Measurements from ENCODE around the gene SIAH3.

The SIAH3 gene

DNA sequence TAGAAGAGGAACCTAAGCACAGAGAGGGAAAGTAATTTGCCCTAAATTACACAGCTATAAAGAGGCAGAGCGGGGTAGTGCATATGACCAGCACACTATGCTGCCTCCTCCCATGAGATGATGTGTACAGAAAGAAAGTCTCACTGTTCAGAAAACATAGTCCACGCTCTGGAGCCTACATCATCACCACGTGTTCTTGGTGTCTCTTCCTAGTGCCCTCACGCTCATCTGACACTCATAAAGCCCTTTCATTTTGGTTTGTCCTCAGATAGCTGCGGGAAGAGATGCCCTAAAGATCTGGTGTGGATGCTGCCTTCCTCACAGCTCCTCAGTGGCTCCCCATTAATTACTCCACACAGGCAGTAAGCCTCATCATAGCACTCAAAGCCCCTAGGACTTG lies 27.4 kb upstream of the SIAH3 start:
- Histone ChIP-seq H3K9me3 (ENCODE audit: insufficient read depth, low read length, severe bottlenecking) (no peaks in the 10 kb centered on the region), H3K4me1 (ENCODE audit: insufficient read depth, low read length) (no peaks in the 10 kb centered on the region), H3K79me2 (ENCODE audit: insufficient read depth, low read length) (no peaks in the 10 kb centered on the region), H3K27me3 (ENCODE audit: insufficient read depth, low read length, poor library complexity) (peaks cover 4% of the 10 kb centered on the region), H3K36me3 (ENCODE audit: insufficient read depth, low read length) (no peaks in the 10 kb centered on the region), H3K4me3 (ENCODE audit: low read depth in 1 of 2, low read length in 2 of 2) (no peak overlapping the region), H3K9ac (ENCODE audit: low read depth, low read length) (no peak overlapping the region), H2AFZ (ENCODE audit: low read depth, low read length) (no peak overlapping the region), H3K4me2 (ENCODE audit: insufficient read depth, low read length) (no peak overlapping the region), H4K20me1 (ENCODE audit: insufficient read depth, low read length) (no peaks in the 10 kb centered on the region), H3K27ac (ENCODE audit: low read length) (no peak overlapping the region)
- TF ChIP-seq, protein P1, sequence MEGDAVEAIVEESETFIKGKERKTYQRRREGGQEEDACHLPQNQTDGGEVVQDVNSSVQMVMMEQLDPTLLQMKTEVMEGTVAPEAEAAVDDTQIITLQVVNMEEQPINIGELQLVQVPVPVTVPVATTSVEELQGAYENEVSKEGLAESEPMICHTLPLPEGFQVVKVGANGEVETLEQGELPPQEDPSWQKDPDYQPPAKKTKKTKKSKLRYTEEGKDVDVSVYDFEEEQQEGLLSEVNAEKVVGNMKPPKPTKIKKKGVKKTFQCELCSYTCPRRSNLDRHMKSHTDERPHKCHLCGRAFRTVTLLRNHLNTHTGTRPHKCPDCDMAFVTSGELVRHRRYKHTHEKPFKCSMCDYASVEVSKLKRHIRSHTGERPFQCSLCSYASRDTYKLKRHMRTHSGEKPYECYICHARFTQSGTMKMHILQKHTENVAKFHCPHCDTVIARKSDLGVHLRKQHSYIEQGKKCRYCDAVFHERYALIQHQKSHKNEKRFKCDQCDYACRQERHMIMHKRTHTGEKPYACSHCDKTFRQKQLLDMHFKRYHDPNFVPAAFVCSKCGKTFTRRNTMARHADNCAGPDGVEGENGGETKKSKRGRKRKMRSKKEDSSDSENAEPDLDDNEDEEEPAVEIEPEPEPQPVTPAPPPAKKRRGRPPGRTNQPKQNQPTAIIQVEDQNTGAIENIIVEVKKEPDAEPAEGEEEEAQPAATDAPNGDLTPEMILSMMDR (IDR thresholded peaks at IDR 0.05; ENCODE audit: borderline replicate concordance, extremely low read depth, low read length, poor library complexity, severe bottlenecking): no peak
- TF ChIP-seq EZH2 (IDR thresholded peaks at IDR 0.05; ENCODE audit: borderline replicate concordance, low read depth, low read length, severe bottlenecking): no peak
- ATAC-seq (ENCODE audit: insufficient read depth, low read depth) (no peak), DNase-seq (no peak)

DNA sequence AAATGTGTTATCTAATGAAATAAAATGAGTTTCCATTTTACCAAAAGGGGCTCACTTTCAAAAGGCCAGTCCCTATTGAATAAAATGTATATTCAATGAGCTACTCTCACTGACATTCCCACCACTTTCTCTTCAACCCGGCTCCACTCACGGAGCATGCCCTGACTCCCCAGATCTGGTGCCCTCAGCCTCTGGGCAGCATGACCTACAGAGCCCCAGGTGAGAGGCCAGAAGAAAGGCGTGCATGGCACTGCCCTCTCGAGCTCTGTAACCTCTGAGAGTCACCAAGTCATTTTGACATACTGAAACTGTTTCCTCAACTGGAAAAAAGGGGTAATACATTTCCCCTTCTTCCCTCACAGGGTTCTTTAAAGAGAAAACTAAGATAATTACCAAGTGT lies 25.2 kb upstream of the SIAH3 start:
- Histone ChIP-seq H3K4me3 (ENCODE audit: low read depth in 1 of 2, low read length in 2 of 2) (no peak overlapping the region), H4K20me1 (ENCODE audit: insufficient read depth, low read length) (no peaks in the 10 kb centered on the region), H3K4me2 (ENCODE audit: insufficient read depth, low read length) (no peak overlapping the region), H2AFZ (ENCODE audit: low read depth, low read length) (no peak overlapping the region), H3K9me3 (ENCODE audit: insufficient read depth, low read length, severe bottlenecking) (no peaks in the 10 kb centered on the region), H3K27ac (ENCODE audit: low read length) (no peak overlapping the region), H3K36me3 (ENCODE audit: insufficient read depth, low read length) (no peaks in the 10 kb centered on the region), H3K27me3 (ENCODE audit: insufficient read depth, low read length, poor library complexity) (peaks cover under 1% of the 10 kb centered on the region), H3K9ac (ENCODE audit: low read depth, low read length) (no peak overlapping the region), H3K4me1 (ENCODE audit: insufficient read depth, low read length) (no peaks in the 10 kb centered on the region), H3K79me2 (ENCODE audit: insufficient read depth, low read length) (no peaks in the 10 kb centered on the region)
- TF ChIP-seq EZH2 (IDR thresholded peaks at IDR 0.05; ENCODE audit: borderline replicate concordance, low read depth, low read length, severe bottlenecking): no peak
- TF ChIP-seq, protein P1 (IDR thresholded peaks at IDR 0.05; ENCODE audit: borderline replicate concordance, extremely low read depth, low read length, poor library complexity, severe bottlenecking): no peak
- no peak for ATAC-seq (ENCODE audit: insufficient read depth, low read depth)
- DNase-seq: no peak

DNA sequence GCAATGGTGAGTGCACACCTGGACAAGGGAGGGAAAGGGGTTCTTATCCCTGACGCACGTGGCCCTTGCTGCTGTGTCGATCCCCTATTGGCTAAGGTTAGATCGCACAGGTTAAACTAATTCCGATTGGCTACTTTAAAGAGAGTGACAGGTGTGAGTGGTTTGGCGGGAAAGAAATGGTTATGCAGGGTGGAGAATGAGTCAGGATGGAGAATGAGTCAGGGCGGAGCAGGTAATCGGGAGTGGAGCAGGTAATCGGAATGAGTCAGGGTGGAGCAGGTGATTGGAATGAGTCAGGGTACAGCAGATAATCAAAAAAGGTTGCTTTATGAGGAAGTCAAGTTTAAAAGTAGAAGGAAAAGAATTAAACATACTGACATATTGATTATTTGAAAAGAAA lies 24.4 kb upstream of the SIAH3 start:
- Histone ChIP-seq H4K20me1 (ENCODE audit: insufficient read depth, low read length) (no peaks in the 10 kb centered on the region), H3K4me1 (ENCODE audit: insufficient read depth, low read length) (no peaks in the 10 kb centered on the region), H3K27ac (ENCODE audit: low read length) (no peak overlapping the region), H3K4me2 (ENCODE audit: insufficient read depth, low read length) (no peak overlapping the region), H3K9ac (ENCODE audit: low read depth, low read length) (no peak overlapping the region), H3K36me3 (ENCODE audit: insufficient read depth, low read length) (no peaks in the 10 kb centered on the region), H2AFZ (ENCODE audit: low read depth, low read length) (no peak overlapping the region), H3K79me2 (ENCODE audit: insufficient read depth, low read length) (no peaks in the 10 kb centered on the region), H3K27me3 (ENCODE audit: insufficient read depth, low read length, poor library complexity) (no peaks in the 10 kb centered on the region), H3K4me3 (ENCODE audit: low read depth in 1 of 2, low read length in 2 of 2) (no peak overlapping the region), H3K9me3 (ENCODE audit: insufficient read depth, low read length, severe bottlenecking) (no peaks in the 10 kb centered on the region)
- DNase-seq (no peak), ATAC-seq (ENCODE audit: insufficient read depth, low read depth) (no peak)
- no peak for TF ChIP-seq EZH2 (IDR thresholded peaks at IDR 0.05; ENCODE audit: borderline replicate concordance, low read depth, low read length, severe bottlenecking)
- TF ChIP-seq, protein P1 (IDR thresholded peaks at IDR 0.05; ENCODE audit: borderline replicate concordance, extremely low read depth, low read length, poor library complexity, severe bottlenecking): no peak

All from DND-41 (cell line).